K562 (cell line): ENCODE results near the gene TMEM143. TPM values are rescaled to one million over a fixed set of nuclear protein-coding genes. Genes with fewer than 3 reads are reported as not detected.
A peak's percentile ranks its signal among the peaks of the same experiment; 100 is the strongest.

Experiments
- ARNT ChIP-seq, 2 experiments: fragments of 450-650 bp; IDR thresholded peaks; 2 replicates each; pipeline ENCODE4 v1.6.1; 2016; ENCODE audit warnings: mild to moderate bottlenecking in 1 of 2
- DDX20 ChIP-seq: fragments of 450-650 bp; IDR thresholded peaks from 2 replicates; pipeline ENCODE4 v1.6.1; 2016; ENCODE audit warnings: missing genetic modification characterization, low read depth, mild to moderate bottlenecking, missing compliant biosample characterization, moderate library complexity
- E2F6 ChIP-seq, 2 experiments: IDR thresholded peaks; 2 replicates each; pipeline ENCODE4 v1.6.1; 2011; ENCODE audit warnings: borderline replicate concordance in 1 of 2, control low read depth in 1 of 2, low read depth in 1 of 2, low read length in 1 of 2, mild to moderate bottlenecking in 1 of 2, mixed read lengths in 1 of 2, moderate library complexity in 1 of 2; ENCODE audit not compliant: insufficient read depth in 1 of 2, insufficient read length in 1 of 2, poor library complexity in 1 of 2, severe bottlenecking in 1 of 2; ENCODE audit errors: extremely low read depth in 1 of 2
- KDM5B ChIP-seq: fragments of 200-600 bp; sonication (generic); IDR thresholded peaks from 2 replicates; pipeline ENCODE4 v1.6.1; 2012; ENCODE audit warnings: low read depth, mild to moderate bottlenecking, moderate library complexity, low read length, control low read depth, inconsistent platforms; ENCODE audit not compliant: insufficient replicate concordance
- MAX ChIP-seq: sonication (generic); formaldehyde crosslinking; IDR thresholded peaks from 2 replicates; pipeline ENCODE4 v1.9.0; 2022; ENCODE audit warnings: mild to moderate bottlenecking, missing genetic modification reagents
- MED1 ChIP-seq: sonication (generic); formaldehyde crosslinking; IDR thresholded peaks from 2 replicates; pipeline ENCODE4 v1.8.1; 2023; ENCODE audit warnings: missing genetic modification reagents, borderline replicate concordance
- PBX2 ChIP-seq, 2 experiments: IDR thresholded peaks in 1 of 2; conservative IDR thresholded peaks in 1 of 2; 2 replicates each; pipeline ENCODE4 v1.6.1; 2016; ENCODE audit warnings: low read depth in 2 of 2, mild to moderate bottlenecking in 1 of 2, missing compliant biosample characterization in 1 of 2, missing genetic modification characterization in 1 of 2, moderate library complexity in 1 of 2
- POLR2G ChIP-seq: fragments of 200-400 bp; formaldehyde crosslinking; IDR thresholded peaks from 2 replicates; pipeline ENCODE4 v1.6.1; 2017; ENCODE audit warnings: low read depth, mild to moderate bottlenecking, antibody characterized with exemption, low read length, moderate library complexity
- RBM22 ChIP-seq: fragments of 200-400 bp; formaldehyde crosslinking; IDR thresholded peaks from 2 replicates; pipeline ENCODE4 v1.6.1; 2018; ENCODE audit warnings: low read length, low read depth; ENCODE audit not compliant: poor library complexity, severe bottlenecking
- TAF1 ChIP-seq: IDR thresholded peaks from 2 replicates; pipeline ENCODE4 v1.6.1; 2011; ENCODE audit warnings: mild to moderate bottlenecking, low read length, moderate library complexity; ENCODE audit not compliant: insufficient read depth, control insufficient read depth, severe bottlenecking; ENCODE audit errors: extremely low read depth
- VEZF1 ChIP-seq: fragments of 200-800 bp; sonication (Bioruptor generic); IDR thresholded peaks from 2 replicates; pipeline ENCODE4 v1.6.1; 2017; ENCODE audit warnings: missing genetic modification characterization, missing compliant biosample characterization
- ZBTB7A ChIP-seq: IDR thresholded peaks from 2 replicates; pipeline ENCODE4 v1.6.1; 2011; ENCODE audit warnings: low read depth, mild to moderate bottlenecking, low read length, moderate library complexity, borderline replicate concordance; ENCODE audit not compliant: control insufficient read depth
- ZFP1 ChIP-seq: fragments of 450-650 bp; formaldehyde crosslinking; IDR thresholded peaks from 2 replicates; pipeline ENCODE4 v1.4.0; 2020; ENCODE audit warnings: mild to moderate bottlenecking, mixed read lengths
- ZFX ChIP-seq: sonication (generic); formaldehyde crosslinking; IDR thresholded peaks from 2 replicates; pipeline ENCODE4 v1.8.0; 2022; ENCODE audit warnings: mild to moderate bottlenecking, missing genetic modification reagents, moderate library complexity
- ZNF184 ChIP-seq: sonication (generic); formaldehyde crosslinking; IDR thresholded peaks from 2 replicates; pipeline ENCODE4 v1.5.0; 2020; ENCODE audit warnings: missing genetic modification reagents
- ZNF740 ChIP-seq, 3 experiments: fragments of 200-800 bp in 1 of 3; sonication (Bioruptor generic) in 1 of 3; sonication (generic) in 1 of 3; formaldehyde crosslinking in 1 of 3; IDR thresholded peaks; 2 replicates each; pipeline versions ENCODE4 v1.6.1 to v1.8.0; 2016 to 2022; ENCODE audit warnings: mild to moderate bottlenecking in 2 of 3, missing compliant biosample characterization in 2 of 3, missing genetic modification characterization in 2 of 3, missing genetic modification reagents in 1 of 3
- polyA plus RNA-seq, 8 experiments: library from polyadenylated mRNA; depleted of rRNA in 4 of 8; stranded (reverse) in 5 of 8; unstranded in 3 of 8; fragments of >200 nt; fragmentation: Nextera tagmentation in 2 of 8; fragmentation: Illumina TruSeq in 1 of 8; extraction: Ambion mirVana in 2 of 8; extraction: Trizol in 1 of 8; gene quantifications; 2 replicates each; pipeline versions ENCODE4 v1.2.1 to v1.2.3, GENCODE V29; 2011 to 2014; ENCODE audit warnings: inconsistent platforms in 1 of 8, missing spikeins in 1 of 8
- total RNA-seq, 7 experiments: library from RNA; depleted of rRNA in 6 of 7; stranded (reverse); fragments of >200 nt in 6 of 7; fragmentation: Illumina TruSeq in 2 of 7; extraction: Trizol in 2 of 7; gene quantifications; 2 replicates each; pipeline versions ENCODE4 v1.2.1 to v1.2.3, GENCODE V29; 2011 to 2021; ENCODE audit warnings: low replicate concordance in 1 of 7

TMEM143 gene
- total and polyA plus RNA-seq, 9 of the 15 experiments (the other 6 are each of a cell fraction or from before 2014, with no cell fraction given): 0.66 to 8.8 (median 4.3) TPM

GRCh38 chr19:48394331-48395169 is 30.8 kb upstream of the TMEM143 start (continued):
- TF ChIP-seq KDM5B (peak; percentile 24), RBM22 (no peak), ZNF184 (CRISPR knock-in tag) (no peak), ZFP1 (CRISPR knock-in tag) (no peak), VEZF1 (CRISPR knock-in tag) (peak; percentile 57), ZNF740 (CRISPR knock-in tag; IDR thresholded peaks at IDR 0.05) (peak; percentile 22; the same call in 1 of the 2 replicates), ZNF740 (tag; IDR thresholded peaks at IDR 0.05) (peak in 1 of 2 experiments; percentile 69; a peak in 1 of 4 replicates), ZBTB7A (peak; percentile 33; the same call in 1 of the 2 replicates), TAF1 (peak; percentile 7), PBX2 (CRISPR knock-in tag; IDR thresholded peaks at IDR 0.05; ENCODE audit: low read depth) (no peak), PBX2 (tag; conservative IDR thresholded peaks at IDR 0.05; ENCODE audit: low read depth) (no peak), DDX20 (tag) (no peak), MAX (CRISPR knock-in tag) (peak; percentile 17; the same call in 1 of the 2 replicates), ZFX (CRISPR knock-in tag) (peak; percentile 73), POLR2G (peak; percentile 28; the same call in 1 of the 2 replicates), MED1 (CRISPR knock-in tag) (no peak), ARNT (IDR thresholded peaks at IDR 0.05) (no peak), E2F6 (IDR thresholded peaks at IDR 0.05; ENCODE audit: borderline replicate concordance in 1 of 2, extremely low read depth in 1 of 2, insufficient read depth in 1 of 2, insufficient read length in 1 of 2, low read depth in 1 of 2, low read length in 1 of 2, poor library complexity in 1 of 2, severe bottlenecking in 1 of 2) (peak in 1 of 2 experiments; percentile 5)
